Hepatocyte (in vitro differentiated cells): ENCODE results near the gene PUM2. TPM values are rescaled to one million over a fixed set of nuclear protein-coding genes. Genes with fewer than 3 reads are reported as not detected.
A peak's percentile ranks its signal among the peaks of the same experiment; 100 is the strongest.

Experiments used
- DNase-seq: peaks from one replicate; pipeline ENCODE4 v3.0.0-alpha.2; 2016; ENCODE audit warnings: low spot score
- H2AFZ ChIP-seq: fragments of 200-600 bp; sonication (generic); 2 replicates; pipeline ENCODE4 v1.6.0; 2016; ENCODE audit warnings: antibody characterized with exemption, mild to moderate bottlenecking
- H3K27ac ChIP-seq: fragments of 200-600 bp; sonication (generic); 2 replicates; pipeline ENCODE4 v1.5.1; 2016; ENCODE audit warnings: mild to moderate bottlenecking
- H3K27me3 ChIP-seq: fragments of 200-600 bp; sonication (generic); 2 replicates; pipeline ENCODE4 v1.6.1; 2016
- H3K36me3 ChIP-seq: fragments of 200-600 bp; sonication (generic); replicated peaks from 2 replicates; pipeline ENCODE4 v1.5.1; 2016; ENCODE audit warnings: low read depth; ENCODE audit not compliant: insufficient read depth
- H3K4me1 ChIP-seq: fragments of 200-600 bp; sonication (generic); 2 replicates; pipeline ENCODE4 v1.5.1; 2016; ENCODE audit warnings: mild to moderate bottlenecking, moderate library complexity; ENCODE audit not compliant: insufficient read depth
- H3K4me2 ChIP-seq: fragments of 200-600 bp; sonication (generic); 2 replicates; pipeline ENCODE4 v1.6.0; 2016
- H3K4me3 ChIP-seq: fragments of 200-600 bp; sonication (generic); 2 replicates; pipeline ENCODE4 v1.5.1; 2016; ENCODE audit warnings: mild to moderate bottlenecking
- H3K79me2 ChIP-seq: fragments of 200-600 bp; sonication (generic); 2 replicates; pipeline ENCODE4 v1.6.0; 2017; ENCODE audit warnings: mild to moderate bottlenecking
- H3K9me2 ChIP-seq: fragments of 200-600 bp; sonication (generic); replicated peaks from 2 replicates; pipeline ENCODE4 v1.6.0; 2017; ENCODE audit warnings: mild to moderate bottlenecking; ENCODE audit not compliant: insufficient read depth
- H3K9me3 ChIP-seq: fragments of 200-600 bp; sonication (generic); 2 replicates; pipeline ENCODE4 v1.5.1; 2016; ENCODE audit warnings: low read depth, mild to moderate bottlenecking
- H4K20me1 ChIP-seq: fragments of 200-600 bp; sonication (generic); 2 replicates; pipeline ENCODE4 v1.6.0; 2016; ENCODE audit warnings: mild to moderate bottlenecking; ENCODE audit not compliant: insufficient read depth, poor library complexity, severe bottlenecking
- CTCF ChIP-seq: fragments of 200-600 bp; sonication (generic); IDR thresholded peaks from 2 replicates; pipeline ENCODE4 v1.5.1; 2016; ENCODE audit warnings: antibody characterized with exemption, mild to moderate bottlenecking; ENCODE audit not compliant: poor library complexity
- EZH2 ChIP-seq: fragments of 200-600 bp; sonication (generic); IDR thresholded peaks from 2 replicates; pipeline ENCODE4 v1.6.1; 2016; ENCODE audit warnings: antibody characterized with exemption, mild to moderate bottlenecking, borderline replicate concordance
- EZH2phosphoT487 ChIP-seq: fragments of 200-600 bp; sonication (generic); IDR thresholded peaks from one replicate; pipeline ENCODE4 v1.6.1; 2018; ENCODE audit warnings: antibody characterized with exemption, mild to moderate bottlenecking, low read depth, moderate library complexity; ENCODE audit not compliant: unreplicated experiment, severe bottlenecking
- WGBS: methylation state at CpG from one replicate; pipeline ENCODE4 v1.1.6; 2016; ENCODE audit warnings: low lambda C conversion rate; ENCODE audit errors: missing lambda C conversion rate; 5-methylcytosine and 5-hydroxymethylcytosine counted together
- polyA plus RNA-seq: library from polyadenylated mRNA; unstranded; fragments of >200 nt; fragmentation: Nextera tagmentation; extraction: Ambion mirVana; gene quantifications from 2 replicates; pipeline ENCODE4 v1.2.1, GENCODE V29; 2016
- total RNA-seq: library from RNA; depleted of rRNA; stranded (reverse); fragments of >200 nt; gene quantifications from 2 replicates; pipeline ENCODE4 v1.2.3, GENCODE V29; 2014

The PUM2 gene
- total and polyA plus RNA-seq, 2 experiments from 2014 or later, result 14.4 to 55.5 TPM

- Histone ChIP-seq H3K27ac (peak overlapping the region; percentile 91), H3K4me1 (peaks cover 67% of the 10 kb centered on the region), H2AFZ (no peak overlapping the region), H3K36me3 (no peaks in the 10 kb centered on the region), H4K20me1 (no peaks in the 10 kb centered on the region), H3K9me3 (no peaks in the 10 kb centered on the region), H3K27me3 (no peaks in the 10 kb centered on the region), H3K79me2 (peaks cover 58% of the 10 kb centered on the region), H3K4me3 (no peak overlapping the region), H3K9me2 (no peaks in the 10 kb centered on the region), H3K4me2 (peak overlapping the region; percentile 66)
- WGBS, result 98% methylated on average over 20 of the region's 21 CpGs
- TF ChIP-seq CTCF (no peak), EZH2 (no peak), EZH2phosphoT487 (no peak)
- DNase-seq, result no peak
Measured at GRCh38 chr2:20209373-20210109, 141.1 kb downstream of the PUM2 start.

GRCh38 chr2:20208476-20208859 lies 142.2 kb downstream of the PUM2 start:
- H3K36me3 ChIP-seq, result no peaks in the 10 kb centered on the region
- H3K4me2 ChIP-seq, result peak overlapping the region; percentile 66
- DNase-seq, result peak; percentile 63

GRCh38 chr2:20207051-20207450 lies 143.6 kb downstream of the PUM2 start:
- peak overlapping the region; percentile 56 for H3K4me2 ChIP-seq
- no peaks in the 10 kb centered on the region for H3K9me2 ChIP-seq
- peaks cover 43% of the 10 kb centered on the region for H3K4me1 ChIP-seq
- no peak for DNase-seq
- H3K36me3 ChIP-seq, result no peaks in the 10 kb centered on the region
- H3K4me3 ChIP-seq, result no peak overlapping the region
- peak overlapping the region; percentile 91 for H3K27ac ChIP-seq
- no peaks in the 10 kb centered on the region for H3K9me3 ChIP-seq
- no peak for TF ChIP-seq EZH2
- no peak for TF ChIP-seq CTCF
- no peak for TF ChIP-seq EZH2phosphoT487
- H4K20me1 ChIP-seq, result no peaks in the 10 kb centered on the region
- H3K27me3 ChIP-seq, result no peaks in the 10 kb centered on the region
- peaks cover 48% of the 10 kb centered on the region for H3K79me2 ChIP-seq
- no peak overlapping the region for H2AFZ ChIP-seq
- 86% methylated on average over 5 of the region's 5 CpGs for WGBS

More at GRCh38 chr2:20208476-20208859, 142.2 kb downstream of the PUM2 start:
- TF ChIP-seq CTCF (no peak), EZH2phosphoT487 (no peak), EZH2 (no peak)
- H3K27me3 ChIP-seq, result no peaks in the 10 kb centered on the region
- peak overlapping the region; percentile 91 for H3K27ac ChIP-seq
- H3K9me3 ChIP-seq, result no peaks in the 10 kb centered on the region
- H3K9me2 ChIP-seq, result no peaks in the 10 kb centered on the region
- peaks cover 55% of the 10 kb centered on the region for H3K79me2 ChIP-seq
- H3K4me3 ChIP-seq, result no peak overlapping the region
- 18% methylated on average over 5 of the region's 5 CpGs for WGBS
- H4K20me1 ChIP-seq, result no peaks in the 10 kb centered on the region
- H2AFZ ChIP-seq, result no peak overlapping the region
- peaks cover 56% of the 10 kb centered on the region for H3K4me1 ChIP-seq
